Epithelial cell of esophagus (primary cell): ENCODE results near the gene IRAG1.

Source experiments
- DNase-seq: peaks from one replicate; pipeline ENCODE4 v3.0.0; 2010; ENCODE audit warnings: low read depth
- H3K4me3 ChIP-seq: 2 replicates; pipeline ENCODE4 v1.5.1; 2011; ENCODE audit warnings: mild to moderate bottlenecking, low read length, control low read depth
- CTCF ChIP-seq: IDR thresholded peaks from 2 replicates; pipeline ENCODE4 v1.5.1; 2011; ENCODE audit warnings: low read depth, mild to moderate bottlenecking, low read length, control low read depth, inconsistent platforms; ENCODE audit not compliant: insufficient read depth; ENCODE audit errors: missing control alignments

The IRAG1 gene, protein sequence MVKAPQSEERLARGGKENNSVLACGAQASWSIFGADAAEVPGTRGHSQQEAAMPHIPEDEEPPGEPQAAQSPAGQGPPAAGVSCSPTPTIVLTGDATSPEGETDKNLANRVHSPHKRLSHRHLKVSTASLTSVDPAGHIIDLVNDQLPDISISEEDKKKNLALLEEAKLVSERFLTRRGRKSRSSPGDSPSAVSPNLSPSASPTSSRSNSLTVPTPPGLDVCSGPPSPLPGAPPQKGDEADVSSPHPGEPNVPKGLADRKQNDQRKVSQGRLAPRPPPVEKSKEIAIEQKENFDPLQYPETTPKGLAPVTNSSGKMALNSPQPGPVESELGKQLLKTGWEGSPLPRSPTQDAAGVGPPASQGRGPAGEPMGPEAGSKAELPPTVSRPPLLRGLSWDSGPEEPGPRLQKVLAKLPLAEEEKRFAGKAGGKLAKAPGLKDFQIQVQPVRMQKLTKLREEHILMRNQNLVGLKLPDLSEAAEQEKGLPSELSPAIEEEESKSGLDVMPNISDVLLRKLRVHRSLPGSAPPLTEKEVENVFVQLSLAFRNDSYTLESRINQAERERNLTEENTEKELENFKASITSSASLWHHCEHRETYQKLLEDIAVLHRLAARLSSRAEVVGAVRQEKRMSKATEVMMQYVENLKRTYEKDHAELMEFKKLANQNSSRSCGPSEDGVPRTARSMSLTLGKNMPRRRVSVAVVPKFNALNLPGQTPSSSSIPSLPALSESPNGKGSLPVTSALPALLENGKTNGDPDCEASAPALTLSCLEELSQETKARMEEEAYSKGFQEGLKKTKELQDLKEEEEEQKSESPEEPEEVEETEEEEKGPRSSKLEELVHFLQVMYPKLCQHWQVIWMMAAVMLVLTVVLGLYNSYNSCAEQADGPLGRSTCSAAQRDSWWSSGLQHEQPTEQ

DNA sequence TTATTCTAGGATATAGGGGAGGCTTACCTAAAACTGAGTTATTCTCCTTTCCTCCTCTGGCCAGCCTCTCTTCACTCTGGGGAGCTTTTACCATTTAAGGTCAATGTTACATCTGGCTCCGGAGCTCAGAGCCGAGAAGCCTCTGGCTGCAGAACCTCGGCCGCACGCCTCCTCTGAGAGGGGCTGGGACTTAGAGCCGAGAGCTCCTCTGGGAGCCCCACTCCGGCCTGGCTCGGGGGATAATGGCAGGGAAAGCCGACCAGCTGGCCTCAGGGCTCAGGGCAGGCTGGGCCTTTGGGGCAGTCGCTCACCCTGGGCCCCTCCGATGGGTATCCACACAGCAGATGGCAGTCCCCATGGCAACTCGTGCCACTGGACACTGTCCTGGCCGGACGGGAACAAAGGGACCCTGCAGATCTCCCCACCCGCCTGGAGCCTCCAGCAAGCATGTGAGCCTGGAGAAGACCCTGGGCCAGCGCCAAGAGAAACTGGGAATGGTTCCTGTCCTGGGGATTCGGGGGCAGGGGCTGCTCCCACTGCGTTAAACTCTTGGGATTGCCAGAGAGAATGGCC lies at the start of gene IRAG1:
IRAG1 (minus strand) TSS at position 247 of the 573 bp plus-strand sequence; CDS start at position 94, 153 bp downstream.
- DNase-seq, result no peak
- no peak within 1 kb of the TSS for H3K4me3 ChIP-seq
- TF ChIP-seq CTCF, result no peak

DNA sequence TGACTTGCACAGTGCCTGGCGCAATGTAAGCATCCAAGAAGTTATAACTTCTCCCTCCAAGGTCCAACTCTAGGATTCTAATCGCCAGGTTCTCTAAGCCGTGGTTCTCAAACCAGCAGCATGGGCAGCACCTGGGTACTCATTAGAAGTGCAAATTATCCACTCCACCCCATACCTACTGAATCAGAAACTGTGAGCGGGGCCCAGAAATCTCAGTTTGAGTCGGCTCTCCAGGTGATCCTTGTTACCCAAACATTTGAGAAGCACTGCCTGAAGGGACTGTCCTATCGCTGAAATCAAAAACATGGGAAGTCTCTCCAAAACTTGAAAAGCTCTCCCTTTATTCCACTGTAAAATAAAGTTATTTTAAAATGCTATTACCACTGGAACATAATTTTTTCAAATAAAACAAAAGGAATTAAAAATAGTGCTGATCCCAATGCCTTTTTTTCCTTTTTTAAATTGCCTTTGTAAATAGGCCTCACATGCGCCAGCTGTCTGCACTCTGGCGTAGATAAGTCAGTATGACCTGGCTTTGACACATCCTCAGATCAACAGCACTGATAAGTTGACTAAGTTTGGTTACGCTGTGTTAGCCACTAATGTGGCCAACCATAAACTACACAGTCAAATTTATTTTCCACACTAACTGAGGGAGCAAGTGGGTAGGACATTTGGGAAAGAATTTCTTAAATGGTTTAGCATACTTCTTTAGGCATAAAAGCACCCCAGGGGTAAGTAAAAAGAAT lies 49.1 kb upstream of the IRAG1 start:
- no peak overlapping the region for H3K4me3 ChIP-seq

DNA sequence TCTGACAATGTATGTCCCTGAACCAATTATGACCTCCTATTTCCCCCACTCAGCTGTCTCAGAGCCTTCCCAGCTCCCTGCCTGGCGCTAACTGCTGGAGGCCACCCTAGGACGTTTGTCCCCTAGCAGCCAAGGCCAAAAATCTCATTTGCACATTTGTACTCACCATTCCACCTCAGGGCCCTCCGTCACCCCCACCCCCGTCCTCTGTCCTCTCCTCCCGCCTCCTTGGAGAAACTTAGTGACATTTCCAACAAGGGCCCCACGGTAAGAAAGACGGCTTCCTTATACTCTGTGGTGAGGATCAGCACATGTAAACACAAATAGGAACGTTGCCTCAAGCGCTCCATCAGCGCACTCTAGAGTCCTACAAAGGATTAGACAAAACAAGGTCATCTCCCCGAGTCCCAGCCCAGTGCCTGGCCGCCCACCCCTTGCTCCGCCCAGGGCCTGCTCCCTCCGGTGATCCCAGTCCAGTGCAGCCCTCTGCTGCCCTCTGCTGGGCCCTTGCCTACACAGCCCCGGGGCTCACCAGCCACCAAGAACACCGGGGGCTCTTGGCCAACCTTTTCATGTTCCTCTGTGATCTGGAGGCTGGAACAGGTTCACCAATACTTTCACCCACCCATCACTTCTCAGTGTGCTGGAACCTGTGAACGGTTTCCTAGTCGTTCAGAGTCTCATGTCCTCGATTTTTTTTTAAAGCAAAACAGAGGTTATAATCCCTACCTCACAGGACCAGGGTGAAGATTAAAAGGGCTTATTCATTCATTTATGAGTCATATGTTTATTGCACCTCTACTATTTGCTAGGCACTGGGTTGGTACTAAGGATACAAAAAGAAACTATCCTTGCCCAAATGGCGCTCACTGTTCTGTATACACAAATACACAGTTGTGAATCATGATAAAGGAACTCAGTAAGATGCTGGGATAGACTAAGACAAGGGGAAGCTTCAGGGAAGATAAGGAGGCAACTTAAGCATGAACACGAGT lies 42.2 kb upstream of the IRAG1 start:
- H3K4me3 ChIP-seq, result peak overlapping the region; percentile 40
- peak; percentile 93 for TF ChIP-seq CTCF
- DNase-seq, result peak; percentile 95

More for the DNA sequence above, 49.1 kb upstream of the IRAG1 start:
- DNase-seq, result peak; percentile 35
- no peak for TF ChIP-seq CTCF

DNA sequence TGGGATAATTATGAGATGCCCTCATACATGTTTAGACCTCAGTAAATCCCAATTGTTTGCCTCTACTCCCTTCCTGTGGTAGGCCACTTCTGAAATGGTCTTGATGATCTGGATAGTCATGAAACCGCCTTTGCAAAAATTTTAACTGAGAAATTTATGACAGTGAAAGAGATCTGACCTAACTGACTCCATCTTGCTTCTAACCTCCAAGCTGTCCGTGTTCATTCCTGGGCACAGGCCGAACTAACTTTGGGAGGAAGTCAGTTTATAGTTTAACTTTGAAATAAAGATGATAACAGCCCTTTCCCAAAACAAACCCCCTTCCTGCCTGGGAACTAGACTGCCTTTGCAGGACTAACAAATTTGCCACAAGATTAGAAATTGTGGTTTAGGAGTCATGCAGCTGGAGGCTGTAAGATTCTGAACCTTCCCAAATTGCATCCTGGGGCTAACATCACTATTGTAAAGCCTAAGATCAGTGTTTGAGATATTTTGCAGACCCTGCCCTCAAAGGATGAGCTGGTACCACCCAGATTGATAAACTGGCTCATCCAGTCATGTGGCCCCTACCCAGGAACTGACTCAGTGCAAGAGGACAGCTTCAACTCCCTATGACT lies 37.6 kb upstream of the IRAG1 start:
- H3K4me3 ChIP-seq, result no peak overlapping the region
- TF ChIP-seq CTCF, result no peak
- DNase-seq, result no peak

- DNase-seq, result peak; percentile 7
- TF ChIP-seq CTCF, result no peak
- no peak overlapping the region for H3K4me3 ChIP-seq
These were observed 36.6 kb upstream of the IRAG1 start for GRCh38 chr11:10730151-10730550.
